Measurements from ENCODE around the gene HOOK2. TPM values are rescaled to one million over a fixed set of nuclear protein-coding genes. Genes with fewer than 3 reads are reported as not detected.

The HOOK2 gene
- total RNA-seq, 1 experiment from 2014 or later, result 74.2 TPM

- no peak for DNase-seq
- Histone ChIP-seq H3K36me3 (ENCODE audit: control insufficient read depth, insufficient read depth, low read length) (peaks cover 2% of the 10 kb centered on the region), H3K27me3 (replicated peaks; ENCODE audit: control insufficient read depth, insufficient read depth, low read length) (no peaks in the 10 kb centered on the region), H3K4me1 (no peaks in the 10 kb centered on the region), H3K9me3 (no peaks in the 10 kb centered on the region), H3K4me3 (ENCODE audit: low read depth, low read length) (no peak overlapping the region)
- H3K9me3 Mint-ChIP-seq (ENCODE audit: unreplicated experiment), result no peaks in the 10 kb centered on the region
- peaks cover 5% of the 10 kb centered on the region for H3K4me1 Mint-ChIP-seq (ENCODE audit: low read depth, unreplicated experiment)
- no peak overlapping the region for H3K4me3 Mint-ChIP-seq (ENCODE audit: unreplicated experiment)
- intact Hi-C loops (cut with micrococcal nuclease; ENCODE audit: unreplicated experiment), result no loop called here
- peaks cover 4% of the 10 kb centered on the region for H3K27me3 Mint-ChIP-seq (ENCODE audit: insufficient read depth, unreplicated experiment)
- CTCF ChIA-PET, result no interaction called here
- no TSS peak for BruUV-seq (replicated peaks)
- peaks cover 45% of the 10 kb centered on the region for H3K36me3 Mint-ChIP-seq (ENCODE audit: insufficient read depth, unreplicated experiment)
- peak overlapping the region; percentile 17 for H3K27ac Mint-ChIP-seq (ENCODE audit: unreplicated experiment)
- no peak for TF ChIP-seq CTCF (IDR thresholded peaks at IDR 0.05; ENCODE audit: insufficient read depth in 1 of 2, low read depth in 1 of 2, low read length in 1 of 2, severe bottlenecking in 1 of 2, unreplicated experiment in 1 of 2)
- POLR2A ChIA-PET, result no interaction called here
Measured at GRCh38 chr19:12745166-12745897, 30.0 kb downstream of the HOOK2 start.

GRCh38 chr19:12737835-12738351 lies 37.5 kb downstream of the HOOK2 start:
- Mint-ChIP-seq H3K4me3 (ENCODE audit: unreplicated experiment) (peak overlapping the region; percentile 96), H3K27me3 (ENCODE audit: insufficient read depth, unreplicated experiment) (no peaks in the 10 kb centered on the region), H3K36me3 (ENCODE audit: insufficient read depth, unreplicated experiment) (peaks cover 39% of the 10 kb centered on the region), H3K27ac (ENCODE audit: unreplicated experiment) (peak overlapping the region; percentile 99), H3K4me1 (ENCODE audit: low read depth, unreplicated experiment) (peaks cover 12% of the 10 kb centered on the region), H3K9me3 (ENCODE audit: unreplicated experiment) (no peaks in the 10 kb centered on the region)
- Histone ChIP-seq H3K4me3 (ENCODE audit: low read depth, low read length) (peak overlapping the region; percentile 86), H3K9me3 (no peaks in the 10 kb centered on the region), H3K27me3 (replicated peaks; ENCODE audit: control insufficient read depth, insufficient read depth, low read length) (no peaks in the 10 kb centered on the region), H3K36me3 (ENCODE audit: control insufficient read depth, insufficient read depth, low read length) (no peaks in the 10 kb centered on the region; the same call in 1 of the 2 replicates), H3K4me1 (peaks cover 15% of the 10 kb centered on the region)
- intact Hi-C loops (cut with micrococcal nuclease; ENCODE audit: unreplicated experiment), result no loop called here
- no peak for DNase-seq
- no TSS peak for BruUV-seq (replicated peaks)
- no peak for TF ChIP-seq CTCF (IDR thresholded peaks at IDR 0.05; ENCODE audit: insufficient read depth in 1 of 2, low read depth in 1 of 2, low read length in 1 of 2, severe bottlenecking in 1 of 2, unreplicated experiment in 1 of 2)
- POLR2A ChIA-PET, result interaction anchor here (1.2 kb wide), 1 partner anchor 51 kb away, joined by 3 read pairs; no protein-coding TSS in a partner anchor
- CTCF ChIA-PET, result interaction anchor here (1.8 kb wide), 1 partner anchor 21 kb away, joined by 4 read pairs; no protein-coding TSS in a partner anchor

- no peaks in the 10 kb centered on the region for H3K9me3 ChIP-seq
- peak within 1 kb of the TSS; percentile 86 for H3K4me3 ChIP-seq (ENCODE audit: low read depth, low read length)
- H3K4me1 ChIP-seq, result peaks cover 17% of the 10 kb centered on the region
- Mint-ChIP-seq H3K27ac (ENCODE audit: unreplicated experiment) (peak within 1 kb of the TSS; percentile 99), H3K9me3 (ENCODE audit: unreplicated experiment) (no peaks in the 10 kb centered on the region), H3K27me3 (ENCODE audit: insufficient read depth, unreplicated experiment) (no peaks in the 10 kb centered on the region), H3K36me3 (ENCODE audit: insufficient read depth, unreplicated experiment) (peaks cover 42% of the 10 kb centered on the region), H3K4me1 (ENCODE audit: low read depth, unreplicated experiment) (peaks cover 16% of the 10 kb centered on the region), H3K4me3 (ENCODE audit: unreplicated experiment) (peak within 1 kb of the TSS; percentile 96)
- TSS peak; percentile 61 for BruUV-seq (replicated peaks)
- peak; percentile 96 to 99 for DNase-seq
- no peaks in the 10 kb centered on the region; the same call in 1 of the 2 replicates for H3K36me3 ChIP-seq (ENCODE audit: control insufficient read depth, insufficient read depth, low read length)
- ChIA-PET POLR2A (interaction anchor here (0.6 to 1.2 kb wide), 7 partner anchors 14 to 69 kb away, joined by 3 to 8 read pairs (median 3); partner anchors contain the start of gene RNASEH2A), CTCF (interaction anchor here (0.7 to 1.8 kb wide), 7 partner anchors 19 to 126 kb away, joined by 3 to 6 read pairs (median 4); partner anchors contain the start of genes ZNF490 and ZNF791)
- intact Hi-C loops (cut with micrococcal nuclease; ENCODE audit: unreplicated experiment), result no loop called here
- no peaks in the 10 kb centered on the region for H3K27me3 ChIP-seq (replicated peaks; ENCODE audit: control insufficient read depth, insufficient read depth, low read length)
- TF ChIP-seq CTCF (IDR thresholded peaks at IDR 0.05; ENCODE audit: insufficient read depth in 1 of 2, low read depth in 1 of 2, low read length in 1 of 2, severe bottlenecking in 1 of 2, unreplicated experiment in 1 of 2), result no peak
Measured at GRCh38 chr19:12736995-12737834, 38.1 kb downstream of the HOOK2 start, which contains the start of gene GET3. Gene GET3, plus strand, starts transcription at chr19:12737497. Its CDS starts 9 bp downstream, at chr19:12737506.

Data from Caco-2 (cell line).